ENCODE measurements around the gene ME3.

- TF ChIP-seq POLR2A (IDR thresholded peaks at IDR 0.05) (no peak), CTCF (IDR thresholded peaks at IDR 0.05) (no peak)
Observed at GRCh38 chr11:86703987-86704386, 31.6 kb upstream of the ME3 start.

Data from lower leg skin (tissue), 3 donors.